ENCODE results near the gene SIGLEC1. TPM values are rescaled to one million over a fixed set of nuclear protein-coding genes. Genes with fewer than 3 reads are reported as not detected.

The SIGLEC1 gene
- total RNA-seq, 1 donor from 2014 or later = not detected

GRCh38 chr20:3727401-3728021 lies 15.1 kb upstream of the SIGLEC1 start:
- Mint-ChIP-seq H3K9me3 (ENCODE audit: low read depth) (no peaks in the 10 kb centered on the region), H3K4me3 (ENCODE audit: unreplicated experiment) (peak overlapping the region; percentile 24), H3K27ac (ENCODE audit: unreplicated experiment) (no peak overlapping the region), H3K27me3 (ENCODE audit: low read depth) (peaks cover 34% of the 10 kb centered on the region), H3K36me3 (ENCODE audit: low read depth) (peaks cover 1% of the 10 kb centered on the region), H3K4me1 (ENCODE audit: low read depth) (peaks cover 8% of the 10 kb centered on the region)
- peak; percentile 38 for DNase-seq (ENCODE audit: low spot score)
- peak; percentile 15 for TF ChIP-seq CTCF (IDR thresholded peaks at IDR 0.05)

GRCh38 chr20:3724356-3724755 lies 12.0 kb upstream of the SIGLEC1 start:
- peaks cover 1% of the 10 kb centered on the region for H3K36me3 Mint-ChIP-seq (ENCODE audit: low read depth)
- no peak for TF ChIP-seq CTCF (IDR thresholded peaks at IDR 0.05)
- no peak overlapping the region for H3K4me3 Mint-ChIP-seq (ENCODE audit: unreplicated experiment)
- H3K27me3 Mint-ChIP-seq (ENCODE audit: low read depth) = peaks cover 47% of the 10 kb centered on the region
- no peak overlapping the region for H3K27ac Mint-ChIP-seq (ENCODE audit: unreplicated experiment)
- H3K9me3 Mint-ChIP-seq (ENCODE audit: low read depth) = no peaks in the 10 kb centered on the region
- peaks cover 8% of the 10 kb centered on the region for H3K4me1 Mint-ChIP-seq (ENCODE audit: low read depth)
- no peak for DNase-seq (ENCODE audit: low spot score)

GRCh38 chr20:3723284-3723683 lies 10.9 kb upstream of the SIGLEC1 start:
- no peak for TF ChIP-seq CTCF (IDR thresholded peaks at IDR 0.05)
- H3K4me1 Mint-ChIP-seq (ENCODE audit: low read depth) = peaks cover 8% of the 10 kb centered on the region
- H3K4me3 Mint-ChIP-seq (ENCODE audit: unreplicated experiment) = no peak overlapping the region
- H3K27ac Mint-ChIP-seq (ENCODE audit: unreplicated experiment) = no peak overlapping the region
- peaks cover 47% of the 10 kb centered on the region for H3K27me3 Mint-ChIP-seq (ENCODE audit: low read depth)
- no peak for DNase-seq (ENCODE audit: low spot score)
- H3K36me3 Mint-ChIP-seq (ENCODE audit: low read depth) = peaks cover 1% of the 10 kb centered on the region
- H3K9me3 Mint-ChIP-seq (ENCODE audit: low read depth) = no peaks in the 10 kb centered on the region

GRCh38 chr20:3721912-3722311 lies 9.5 kb upstream of the SIGLEC1 start:
- H3K27me3 Mint-ChIP-seq (ENCODE audit: low read depth) = peaks cover 38% of the 10 kb centered on the region
- DNase-seq (ENCODE audit: low spot score) = no peak
- no peaks in the 10 kb centered on the region for H3K9me3 Mint-ChIP-seq (ENCODE audit: low read depth)
- no peaks in the 10 kb centered on the region for H3K36me3 Mint-ChIP-seq (ENCODE audit: low read depth)
- H3K27ac Mint-ChIP-seq (ENCODE audit: unreplicated experiment) = no peak overlapping the region
- no peak for TF ChIP-seq CTCF (IDR thresholded peaks at IDR 0.05)
- no peak overlapping the region for H3K4me3 Mint-ChIP-seq (ENCODE audit: unreplicated experiment)
- no peaks in the 10 kb centered on the region for H3K4me1 Mint-ChIP-seq (ENCODE audit: low read depth)

- H3K4me3 Mint-ChIP-seq (ENCODE audit: unreplicated experiment) = no peak overlapping the region
- no peaks in the 10 kb centered on the region for H3K36me3 Mint-ChIP-seq (ENCODE audit: low read depth)
- H3K27ac Mint-ChIP-seq (ENCODE audit: unreplicated experiment) = no peak overlapping the region
- no peaks in the 10 kb centered on the region for H3K4me1 Mint-ChIP-seq (ENCODE audit: low read depth)
- DNase-seq (ENCODE audit: low spot score) = no peak
- TF ChIP-seq CTCF (IDR thresholded peaks at IDR 0.05) = no peak
- peaks cover 34% of the 10 kb centered on the region for H3K27me3 Mint-ChIP-seq (ENCODE audit: low read depth)
- H3K9me3 Mint-ChIP-seq (ENCODE audit: low read depth) = no peaks in the 10 kb centered on the region
Measured at GRCh38 chr20:3720626-3721025, 8.2 kb upstream of the SIGLEC1 start.
